Endodermal cell (in vitro differentiated cells): ENCODE measurements around the gene LSAMP. TPM values are rescaled to one million over a fixed set of nuclear protein-coding genes. Genes with fewer than 3 reads are reported as not detected.

ENCODE experiments used
- DNase-seq: peaks from one replicate; pipeline ENCODE4 v3.0.0-alpha.2; 2017
- H3K27ac ChIP-seq: 2 replicates; pipeline ENCODE4 v1.5.1; 2013; ENCODE audit warnings: mild to moderate bottlenecking, low read depth, low read length, moderate library complexity
- H3K27me3 ChIP-seq: 2 replicates; pipeline ENCODE4 v1.6.1; 2013; ENCODE audit warnings: mild to moderate bottlenecking, low read length, moderate library complexity; ENCODE audit not compliant: insufficient read depth, control insufficient read depth, poor library complexity, severe bottlenecking
- H3K36me3 ChIP-seq: 2 replicates; pipeline ENCODE4 v1.7.0; 2013; ENCODE audit warnings: mild to moderate bottlenecking, low read length, moderate library complexity; ENCODE audit not compliant: control insufficient read depth, insufficient read depth
- H3K4me1 ChIP-seq: one replicate; pipeline ENCODE4 v1.7.0; 2013; ENCODE audit warnings: low read length; ENCODE audit not compliant: control insufficient read depth, insufficient read depth
- H3K4me3 ChIP-seq: 2 replicates; pipeline ENCODE4 v1.5.1; 2013; ENCODE audit warnings: mild to moderate bottlenecking, low read length, moderate library complexity
- H3K9ac ChIP-seq: 2 replicates; pipeline ENCODE4 v1.6.1; 2013; ENCODE audit warnings: mild to moderate bottlenecking, low read length, moderate library complexity; ENCODE audit not compliant: poor library complexity, severe bottlenecking; ENCODE audit errors: extremely low read depth
- H3K9me3 ChIP-seq: 2 replicates; pipeline ENCODE4 v1.6.1; 2013; ENCODE audit warnings: mild to moderate bottlenecking, low read length, moderate library complexity; ENCODE audit not compliant: control insufficient read depth
- H3K27ac Mint-ChIP-seq: 2 replicates; pipeline ENCODE4 v1.8.0; 2020; ENCODE audit warnings: mixed read lengths
- H3K27me3 Mint-ChIP-seq: 2 replicates; pipeline ENCODE4 v1.8.0; 2021; ENCODE audit warnings: mild to moderate bottlenecking, mixed read lengths; ENCODE audit not compliant: insufficient read depth
- H3K36me3 Mint-ChIP-seq: 2 replicates; pipeline ENCODE4 v1.8.0; 2020; ENCODE audit warnings: low read depth, mixed read lengths
- H3K4me1 Mint-ChIP-seq: 2 replicates; pipeline ENCODE4 v1.8.0; 2020; ENCODE audit warnings: mixed read lengths
- H3K4me3 Mint-ChIP-seq: 2 replicates; pipeline ENCODE4 v1.8.0; 2020; ENCODE audit warnings: mild to moderate bottlenecking, moderate library complexity, mixed read lengths
- H3K9me3 Mint-ChIP-seq: 2 replicates; pipeline ENCODE4 v1.8.0; 2020; ENCODE audit warnings: mild to moderate bottlenecking, mixed read lengths
- CTCF ChIP-seq: fragments of 200-600 bp; sonication (generic); conservative IDR thresholded peaks from 2 replicates; pipeline ENCODE4 v1.5.0; 2021; ENCODE audit warnings: antibody characterized with exemption, mild to moderate bottlenecking
- WGBS, 2 experiments: methylation state at CpG; one replicate each; pipeline versions ENCODE4 v1.1.5 to v1.1.7; 2013; ENCODE audit warnings: missing lambda C conversion rate in 2 of 2, mixed read lengths in 1 of 2; ENCODE audit not compliant: insufficient coverage in 1 of 2, insufficient read length in 1 of 2; 5-methylcytosine and 5-hydroxymethylcytosine counted together
- total RNA-seq, 2 donors: library from RNA; stranded (reverse); fragmentation: NEBNext Ultra II Directional in 1 of 2; extraction: Animal tissue kit (Norgen Biotek cat#: 25700) in 1 of 2; gene quantifications; 2 replicates in 1 of 2; 3 replicates in 1 of 2; pipeline ENCODE4 v1.2.1, GENCODE V29; 2021

LSAMP gene
- total RNA-seq, 2 donors from 2014 or later: 4.4 to 10.2 TPM

DNA sequence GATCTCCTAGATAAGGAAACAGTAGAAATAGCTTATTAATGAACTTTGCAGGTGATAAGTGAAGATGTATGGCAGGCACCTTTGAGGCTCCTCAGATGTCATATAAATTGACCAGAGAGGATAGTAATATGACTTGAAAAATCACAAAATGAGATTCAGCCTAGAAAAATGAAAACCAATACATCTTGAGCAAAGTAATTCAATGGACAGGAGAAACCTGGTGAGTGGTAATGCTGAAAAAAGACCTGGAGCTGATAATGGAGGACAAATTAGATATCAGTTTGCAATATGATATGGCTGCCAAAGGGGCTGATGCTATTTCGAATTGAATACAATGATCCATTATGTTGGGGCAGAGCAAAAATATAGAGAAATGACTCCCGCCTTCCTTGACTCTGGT, 103.9 kb downstream of the LSAMP start:
- Histone ChIP-seq H3K27ac (no peak overlapping the region), H3K4me1 (peaks cover 15% of the 10 kb centered on the region), H3K9ac (no peak overlapping the region), H3K4me3 (no peak overlapping the region), H3K9me3 (no peaks in the 10 kb centered on the region), H3K36me3 (no peaks in the 10 kb centered on the region), H3K27me3 (no peaks in the 10 kb centered on the region)
- H3K4me1 Mint-ChIP-seq: peaks cover 34% of the 10 kb centered on the region
- no peak for TF ChIP-seq CTCF
- H3K27ac Mint-ChIP-seq: no peak overlapping the region
- H3K4me3 Mint-ChIP-seq: no peak overlapping the region
- WGBS, 2 experiments: 88 to 89% methylated on average over 2 of the region's 2 CpGs
- H3K9me3 Mint-ChIP-seq: no peaks in the 10 kb centered on the region
- no peak for DNase-seq
- no peaks in the 10 kb centered on the region for H3K36me3 Mint-ChIP-seq
- H3K27me3 Mint-ChIP-seq: no peaks in the 10 kb centered on the region

- Histone ChIP-seq H3K27ac (no peak overlapping the region), H3K9me3 (no peaks in the 10 kb centered on the region), H3K4me3 (no peak overlapping the region), H3K4me1 (peaks cover 15% of the 10 kb centered on the region), H3K36me3 (no peaks in the 10 kb centered on the region), H3K27me3 (no peaks in the 10 kb centered on the region), H3K9ac (no peak overlapping the region)
- no peak for TF ChIP-seq CTCF
- H3K27ac Mint-ChIP-seq: no peak overlapping the region
- no peak overlapping the region for H3K4me3 Mint-ChIP-seq
- DNase-seq: no peak
- WGBS, 2 experiments: 97 to 100% methylated on average over 1 of the region's 1 CpG
- no peaks in the 10 kb centered on the region for H3K36me3 Mint-ChIP-seq
- H3K27me3 Mint-ChIP-seq: no peaks in the 10 kb centered on the region
- H3K9me3 Mint-ChIP-seq: no peaks in the 10 kb centered on the region
- H3K4me1 Mint-ChIP-seq: peaks cover 34% of the 10 kb centered on the region
These were observed 104.5 kb downstream of the LSAMP start for GRCh38 chr3:116340680-116341216.

DNA sequence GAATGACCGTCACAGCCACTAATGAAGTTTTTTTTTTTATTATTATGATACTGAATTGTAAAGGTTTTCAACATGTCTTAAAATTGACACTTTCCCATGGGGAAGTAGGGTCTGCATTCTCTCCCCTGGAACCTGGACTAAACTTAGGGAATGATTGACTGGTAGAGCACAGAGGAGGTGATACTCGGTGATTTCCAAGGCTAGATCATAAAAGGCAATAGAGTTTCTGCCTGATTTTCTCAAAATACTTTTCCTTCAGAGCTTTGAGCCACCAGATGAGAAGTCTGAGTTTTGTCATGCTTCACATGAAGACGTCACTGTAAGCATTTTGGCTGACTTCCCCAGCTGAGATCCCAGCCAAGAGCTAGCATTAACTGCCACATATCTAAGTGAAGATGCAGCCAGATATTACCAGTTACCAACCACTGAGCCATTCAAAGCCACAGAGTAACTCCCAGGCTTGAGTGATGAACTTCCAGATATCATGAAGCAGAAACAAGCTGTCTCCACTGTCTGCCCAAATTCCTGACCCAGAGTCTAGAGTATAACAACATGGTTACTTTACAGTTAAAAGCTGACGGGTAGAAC, 105.8 kb downstream of the LSAMP start:
- Mint-ChIP-seq H3K4me1 (peaks cover 30% of the 10 kb centered on the region), H3K36me3 (no peaks in the 10 kb centered on the region), H3K9me3 (no peaks in the 10 kb centered on the region), H3K27me3 (no peaks in the 10 kb centered on the region), H3K4me3 (no peak overlapping the region), H3K27ac (no peak overlapping the region)
- Histone ChIP-seq H3K36me3 (no peaks in the 10 kb centered on the region), H3K27me3 (no peaks in the 10 kb centered on the region), H3K27ac (no peak overlapping the region), H3K4me1 (peaks cover 15% of the 10 kb centered on the region), H3K9ac (no peak overlapping the region), H3K4me3 (no peak overlapping the region), H3K9me3 (no peaks in the 10 kb centered on the region)
- peak; percentile 44 for DNase-seq
- TF ChIP-seq CTCF: no peak
- WGBS, 2 experiments: 87 to 90% methylated on average over 3 to 4 of the region's 4 CpGs
